Mucosa of descending colon (tissue), 3 donors: ENCODE data around the gene SEMA4F. TPM values are rescaled to one million over a fixed set of nuclear protein-coding genes. Genes with fewer than 3 reads are reported as not detected.
A peak's percentile ranks its signal among the peaks of the same experiment; 100 is the strongest.

ENCODE experiments used
- ATAC-seq: fragments of 200-7000 bp; cut with Tn5 transposase; one replicate; pipeline ENCODE4 v1.9.1; 2020; ENCODE audit warnings: mild to moderate bottlenecking, moderate library complexity
- DNase-seq, 3 donors: peaks; one replicate each; pipeline ENCODE4 v3.0.0-alpha.2; 2020
- H3K36me3 ChIP-seq: fragments of 200-600 bp; one replicate; pipeline ENCODE4 v1.8.0; 2021; ENCODE audit warnings: low read depth, mild to moderate bottlenecking
- H3K4me1 ChIP-seq: fragments of 200-600 bp; one replicate; pipeline ENCODE4 v1.8.0; 2021; ENCODE audit warnings: low read depth, mild to moderate bottlenecking
- H3K4me3 ChIP-seq: fragments of 200-600 bp; one replicate; pipeline ENCODE4 v1.8.0; 2021; ENCODE audit warnings: mild to moderate bottlenecking
- H3K9me3 ChIP-seq: fragments of 200-600 bp; one replicate; pipeline ENCODE4 v1.8.0; 2021; ENCODE audit warnings: mild to moderate bottlenecking
- CTCF ChIP-seq: fragments of 200-600 bp; IDR thresholded peaks from one replicate; pipeline ENCODE4 v1.8.0; 2022; ENCODE audit warnings: antibody characterized with exemption, mild to moderate bottlenecking
- intact Hi-C, 2 donors: fragments of 100-400 bp; cut with DNase I in 1 of 2; cut with micrococcal nuclease in 1 of 2; formaldehyde crosslinking; loops; one replicate each; pipeline versions ENCODE4 v1.11.0 to v1.11.1; 2022; cut with DNase I, micrococcal nuclease
- total RNA-seq, 3 donors: library from RNA; stranded (reverse); fragmentation: NEBNext Ultra II Directional in 2 of 3; extraction: Animal tissue kit (Norgen Biotek cat#: 25700) in 2 of 3; gene quantifications; one replicate each; pipeline versions ENCODE4 v1.2.1 to v1.2.4, GENCODE V29; 2021 to 2023
- donor health status: DM: no; HTN: no; CAD: no; lungs with moderate emphysema.
- donor health status: DM: no; HTN: no; CAD: no.
- donor health status: DM: no; HTN: yes; CAD: no.

Gene SEMA4F
- total RNA-seq, 3 donors from 2014 or later, result 3.9 to 5.7 (median 4.4) TPM

DNA sequence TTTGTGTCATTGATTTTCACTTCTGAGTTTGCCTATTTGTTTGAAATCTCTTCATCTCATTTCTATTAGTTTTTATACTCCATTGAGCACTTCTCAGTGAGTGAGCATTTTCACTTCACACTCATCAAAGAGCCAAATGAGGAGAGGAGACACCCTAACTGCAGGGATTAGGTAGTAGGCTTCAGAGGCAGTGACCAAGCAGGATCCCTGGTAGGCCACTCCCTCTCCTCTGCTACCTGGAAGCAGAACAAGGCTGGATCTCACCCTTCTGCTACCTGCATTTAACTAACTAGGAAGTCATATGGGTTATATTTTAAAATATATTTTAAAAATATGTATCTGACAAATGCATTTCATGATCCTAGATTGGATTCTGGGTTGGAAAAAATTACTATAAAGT is 52.7 kb downstream of the SEMA4F start:
- H3K4me3 ChIP-seq, result no peak overlapping the region
- peak; percentile 77 for ATAC-seq
- TF ChIP-seq CTCF, result no peak
- intact Hi-C loops, result no loop called here
- no peak for DNase-seq
- H3K36me3 ChIP-seq, result no peaks in the 10 kb centered on the region
- H3K9me3 ChIP-seq, result no peaks in the 10 kb centered on the region
- H3K4me1 ChIP-seq, result peaks cover 7% of the 10 kb centered on the region

DNA sequence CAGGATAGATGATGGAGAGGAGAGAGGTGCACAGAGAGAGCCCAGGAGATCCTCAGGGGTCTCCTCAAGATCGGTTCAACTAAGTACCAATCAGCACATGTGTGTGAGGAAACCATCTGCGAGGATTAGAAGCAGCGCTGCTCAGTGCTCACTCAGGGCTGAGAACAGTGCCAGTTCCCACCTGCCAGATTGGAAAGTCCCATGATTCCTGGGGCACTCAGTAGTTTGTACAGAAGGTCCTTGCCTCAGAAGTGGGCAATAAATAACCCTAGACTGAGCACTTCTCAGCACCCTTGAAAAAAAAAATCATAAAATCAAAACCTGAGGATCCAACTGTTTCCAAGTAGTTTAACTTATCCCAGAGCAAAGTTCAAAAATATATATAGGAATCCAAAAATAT is 53.8 kb downstream of the SEMA4F start:
- no peak for ATAC-seq

DNA sequence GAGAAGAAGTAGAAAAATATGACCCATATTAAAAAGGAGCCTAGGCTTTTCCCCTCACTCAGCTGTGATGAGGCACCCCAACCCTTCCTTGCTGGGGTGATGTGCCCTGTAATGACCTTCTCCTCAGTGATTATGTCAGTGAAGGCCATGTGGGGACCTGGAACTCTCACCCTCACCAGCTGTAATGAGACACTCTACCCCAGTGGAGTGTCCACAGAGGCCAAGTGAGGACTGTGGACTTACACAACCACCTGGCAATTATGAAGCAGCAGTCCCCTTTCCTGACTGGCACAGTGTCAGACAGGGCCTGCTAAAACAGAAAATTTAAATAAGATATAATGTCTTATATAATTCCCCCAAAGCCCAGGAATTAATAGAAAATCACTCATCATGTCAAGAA is 54.2 kb downstream of the SEMA4F start:
- TF ChIP-seq CTCF, result no peak
- H3K4me3 ChIP-seq, result no peak overlapping the region
- no peak for ATAC-seq
- no peaks in the 10 kb centered on the region for H3K9me3 ChIP-seq
- intact Hi-C loops, result no loop called here
- H3K4me1 ChIP-seq, result no peaks in the 10 kb centered on the region
- H3K36me3 ChIP-seq, result no peaks in the 10 kb centered on the region
- DNase-seq, result no peak

More for the DNA sequence above, 53.8 kb downstream of the SEMA4F start:
- H3K4me3 ChIP-seq, result no peak overlapping the region
- intact Hi-C loops, result no loop called here
- DNase-seq, result no peak
- no peaks in the 10 kb centered on the region for H3K9me3 ChIP-seq
- no peaks in the 10 kb centered on the region for H3K36me3 ChIP-seq
- H3K4me1 ChIP-seq, result no peaks in the 10 kb centered on the region
- TF ChIP-seq CTCF, result no peak

GRCh38 chr2:74708883-74709282 is 54.8 kb downstream of the SEMA4F start:
- Histone ChIP-seq H3K4me1 (no peaks in the 10 kb centered on the region), H3K4me3 (no peak overlapping the region), H3K9me3 (no peaks in the 10 kb centered on the region), H3K36me3 (no peaks in the 10 kb centered on the region)
- intact Hi-C loops, result no loop called here
- no peak for TF ChIP-seq CTCF
- ATAC-seq (no peak), DNase-seq (no peak)

DNA sequence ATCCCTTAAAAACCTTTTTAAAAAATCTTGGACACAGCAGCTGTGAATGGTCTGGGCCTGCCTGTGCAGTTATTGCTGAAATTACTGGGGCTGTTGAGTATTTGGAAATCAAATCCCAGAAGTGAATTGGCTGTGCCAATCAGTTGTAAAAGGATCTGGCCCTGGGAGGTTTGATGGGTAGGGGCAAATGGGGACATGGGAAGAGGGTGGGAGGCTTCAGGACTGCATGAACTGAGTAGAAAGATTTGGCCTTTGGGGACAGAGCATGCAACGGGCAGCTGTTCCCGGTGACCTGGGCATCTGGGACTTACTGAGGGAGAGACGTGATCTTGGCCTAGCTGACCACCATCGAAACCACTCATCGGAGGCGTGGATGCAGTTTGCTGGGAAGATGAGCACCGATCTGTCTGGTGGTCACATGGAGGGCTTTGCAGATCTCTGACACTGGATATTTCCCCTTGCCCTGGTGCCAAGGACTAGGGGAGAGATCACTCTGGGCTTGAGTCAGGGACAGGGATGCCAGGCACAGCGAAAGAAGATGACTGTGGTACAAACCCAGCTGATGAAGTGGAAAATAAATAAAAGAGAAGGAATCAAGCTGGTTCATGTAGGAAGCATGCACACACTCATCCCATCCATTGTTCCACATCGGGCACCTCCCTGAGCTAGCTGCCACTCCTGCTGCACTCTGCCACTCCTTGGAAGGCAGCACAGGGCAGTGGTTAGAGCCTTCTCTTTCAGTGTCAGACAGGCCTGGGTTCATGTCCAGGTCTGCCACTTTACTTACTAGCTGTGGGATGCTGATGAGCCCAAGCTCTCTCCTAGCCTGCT is 58.4 kb downstream of the SEMA4F start:
- ATAC-seq (peak; percentile 35), DNase-seq (no peak)
- Histone ChIP-seq H3K4me1 (no peaks in the 10 kb centered on the region), H3K9me3 (no peaks in the 10 kb centered on the region), H3K36me3 (no peaks in the 10 kb centered on the region), H3K4me3 (no peak overlapping the region)
- TF ChIP-seq CTCF, result no peak
- intact Hi-C loops, result no loop called here
